Gastrocnemius medialis (tissue), 4 donors: ENCODE data around the gene MTX3.

ENCODE experiments used
- POLR2A ChIP-seq, 2 donors: fragments of 450-650 bp; IDR thresholded peaks; one replicate each; pipeline ENCODE4 v1.6.1; 2017; ENCODE audit warnings: antibody characterized with exemption in 2 of 2, mild to moderate bottlenecking in 2 of 2, moderate library complexity in 2 of 2
- TF ChIP-seq, protein P1 (sequence below), 5 experiments: fragments of 450-650 bp in 3 of 5; fragments of 200-600 bp in 2 of 5; sonication (generic) in 2 of 5; IDR thresholded peaks in 4 of 5; conservative IDR thresholded peaks in 1 of 5; 1 replicate in 4 of 5; 2 replicates in 1 of 5; pipeline ENCODE4 v1.5.1; 2016 to 2019; ENCODE audit warnings: antibody characterized with exemption in 5 of 5, mild to moderate bottlenecking in 3 of 5, moderate library complexity in 3 of 5

DNA sequence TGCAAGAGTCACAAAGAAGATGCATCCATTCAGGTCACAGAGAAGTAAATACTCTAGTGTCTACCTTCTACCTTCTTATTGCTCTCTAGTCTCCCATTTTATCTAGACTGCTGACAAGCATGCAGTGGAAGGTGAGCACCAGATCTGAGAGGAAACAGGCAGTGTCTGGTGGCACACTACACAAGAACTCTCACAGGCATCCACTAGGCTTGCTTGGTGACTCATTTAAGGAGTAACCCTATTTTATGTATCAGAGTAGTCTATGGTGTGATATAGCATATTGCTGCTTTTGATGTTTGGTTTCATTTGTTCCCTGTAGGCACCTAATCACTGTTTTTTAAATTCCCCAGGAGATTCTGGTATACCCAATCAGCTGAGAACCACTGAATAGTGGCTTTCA is 42.5 kb upstream of the MTX3 start:
- TF ChIP-seq, protein P1, sequence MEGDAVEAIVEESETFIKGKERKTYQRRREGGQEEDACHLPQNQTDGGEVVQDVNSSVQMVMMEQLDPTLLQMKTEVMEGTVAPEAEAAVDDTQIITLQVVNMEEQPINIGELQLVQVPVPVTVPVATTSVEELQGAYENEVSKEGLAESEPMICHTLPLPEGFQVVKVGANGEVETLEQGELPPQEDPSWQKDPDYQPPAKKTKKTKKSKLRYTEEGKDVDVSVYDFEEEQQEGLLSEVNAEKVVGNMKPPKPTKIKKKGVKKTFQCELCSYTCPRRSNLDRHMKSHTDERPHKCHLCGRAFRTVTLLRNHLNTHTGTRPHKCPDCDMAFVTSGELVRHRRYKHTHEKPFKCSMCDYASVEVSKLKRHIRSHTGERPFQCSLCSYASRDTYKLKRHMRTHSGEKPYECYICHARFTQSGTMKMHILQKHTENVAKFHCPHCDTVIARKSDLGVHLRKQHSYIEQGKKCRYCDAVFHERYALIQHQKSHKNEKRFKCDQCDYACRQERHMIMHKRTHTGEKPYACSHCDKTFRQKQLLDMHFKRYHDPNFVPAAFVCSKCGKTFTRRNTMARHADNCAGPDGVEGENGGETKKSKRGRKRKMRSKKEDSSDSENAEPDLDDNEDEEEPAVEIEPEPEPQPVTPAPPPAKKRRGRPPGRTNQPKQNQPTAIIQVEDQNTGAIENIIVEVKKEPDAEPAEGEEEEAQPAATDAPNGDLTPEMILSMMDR (IDR thresholded peaks at IDR 0.05 in 4 of 5, conservative IDR thresholded peaks at IDR 0.05 in 1 of 5): no peak
- no peak for TF ChIP-seq POLR2A (IDR thresholded peaks at IDR 0.05)
